HL-60 (cell line): Measurements from ENCODE around the gene EPS15.

Experiments
- CTCF ChIP-seq: IDR thresholded peaks from one replicate; pipeline ENCODE4 v1.5.1; 2011; ENCODE audit warnings: low read length, control low read depth, inconsistent platforms; ENCODE audit not compliant: insufficient read depth
- GABPA ChIP-seq: IDR thresholded peaks from 2 replicates; pipeline ENCODE4 v1.6.1; 2012; ENCODE audit warnings: low read depth
- POLR2AphosphoS5 ChIP-seq: IDR thresholded peaks from 2 replicates; pipeline ENCODE4 v1.6.1; 2012; ENCODE audit warnings: low read depth
- REST ChIP-seq: IDR thresholded peaks from 2 replicates; pipeline ENCODE4 v1.6.1; 2012; ENCODE audit warnings: low read depth; ENCODE audit not compliant: insufficient replicate concordance

GRCh38 chr1:51487628-51488027, 31.4 kb downstream of the EPS15 start:
- no peak for TF ChIP-seq CTCF
- TF ChIP-seq GABPA = no peak
- no peak for TF ChIP-seq POLR2AphosphoS5
- TF ChIP-seq REST = no peak
